Osteoblast (primary cell): Measurements from ENCODE around the gene MARCHF2. TPM values are rescaled to one million over a fixed set of nuclear protein-coding genes. Genes with fewer than 3 reads are reported as not detected.

ENCODE experiments used
- DNase-seq: peaks from one replicate; pipeline ENCODE4 v3.0.0; 2011; ENCODE audit warnings: low spot score, mixed read lengths; ENCODE audit not compliant: insufficient read length; ENCODE audit errors: missing footprints
- H2AFZ ChIP-seq: 2 replicates; pipeline ENCODE4 v1.6.0; 2011; ENCODE audit warnings: mild to moderate bottlenecking, low read length
- H3K27ac ChIP-seq: 2 replicates; pipeline ENCODE4 v1.5.1; 2011; ENCODE audit warnings: mild to moderate bottlenecking, low read depth, low read length, moderate library complexity
- H3K27me3 ChIP-seq: 2 replicates; pipeline ENCODE4 v1.6.0; 2012; ENCODE audit warnings: mild to moderate bottlenecking, control low read depth, inconsistent platforms, low read length, moderate library complexity; ENCODE audit not compliant: insufficient read depth
- H3K36me3 ChIP-seq: 2 replicates; pipeline ENCODE4 v1.5.1; 2011; ENCODE audit warnings: mild to moderate bottlenecking, low read length, control low read depth, moderate library complexity; ENCODE audit not compliant: insufficient read depth
- H3K4me1 ChIP-seq: 2 replicates; pipeline ENCODE4 v1.5.1; 2011; ENCODE audit warnings: mild to moderate bottlenecking, low read length, control low read depth, moderate library complexity; ENCODE audit not compliant: insufficient read depth
- H3K4me2 ChIP-seq: 2 replicates; pipeline ENCODE4 v1.6.0; 2011; ENCODE audit warnings: mild to moderate bottlenecking, low read length; ENCODE audit not compliant: insufficient read depth
- H3K4me3 ChIP-seq: fragments of 200-600 bp; sonication (generic); 3 replicates; pipeline ENCODE4 v1.5.1; 2012; ENCODE audit warnings: mild to moderate bottlenecking, low read length, inconsistent platforms; ENCODE audit not compliant: insufficient read depth
- H3K79me2 ChIP-seq: 2 replicates; pipeline ENCODE4 v1.6.0; 2012; ENCODE audit warnings: mild to moderate bottlenecking, low read length, control low read depth, inconsistent platforms; ENCODE audit not compliant: insufficient read depth
- H3K9me3 ChIP-seq: 2 replicates; pipeline ENCODE4 v1.5.1; 2011; ENCODE audit warnings: low read depth, low read length, control low read depth
- H4K20me1 ChIP-seq: 2 replicates; pipeline ENCODE4 v1.6.0; 2012; ENCODE audit warnings: mild to moderate bottlenecking, low read length, control low read depth; ENCODE audit not compliant: insufficient read depth
- total RNA-seq: library from RNA; depleted of rRNA; stranded (reverse); fragments of >200 nt; gene quantifications from 2 replicates; pipeline ENCODE4 v1.2.3, GENCODE V29; 2012
- TF ChIP-seq, protein P1 (sequence below): IDR thresholded peaks from 2 replicates; pipeline ENCODE4 v1.5.1; 2011; ENCODE audit warnings: mild to moderate bottlenecking, low read depth, low read length, moderate library complexity; ENCODE audit errors: extremely low read depth

Gene MARCHF2
- total RNA-seq, 1 donor = 69.8 TPM

DNA sequence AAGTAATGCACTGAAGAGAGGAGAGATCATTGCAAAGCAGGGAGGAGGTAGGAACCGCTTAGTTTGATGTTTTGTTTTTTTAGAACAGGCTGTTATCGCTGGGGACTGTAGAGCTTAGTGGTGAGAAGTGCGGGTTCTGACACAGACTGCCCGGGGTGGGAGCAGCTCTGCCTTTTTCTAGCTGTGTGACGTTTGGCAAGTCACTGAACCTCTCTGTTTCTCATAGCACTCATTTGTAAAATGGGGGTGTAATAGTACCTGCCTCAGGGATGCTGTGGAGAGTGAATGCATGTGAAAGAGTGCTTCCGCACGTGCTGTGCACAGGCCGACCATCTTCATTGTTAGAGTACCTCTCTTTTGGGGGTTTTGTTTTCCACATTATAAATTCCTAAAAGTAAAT, 70.1 kb downstream of the MARCHF2 start:
- DNase-seq = no peak
- Histone ChIP-seq H3K9me3 (no peaks in the 10 kb centered on the region), H3K27me3 (no peaks in the 10 kb centered on the region), H3K4me2 (no peak overlapping the region), H3K79me2 (peaks cover 68% of the 10 kb centered on the region), H3K4me1 (no peaks in the 10 kb centered on the region), H3K27ac (no peak overlapping the region), H3K36me3 (peaks cover 71% of the 10 kb centered on the region), H3K4me3 (no peak overlapping the region), H2AFZ (no peak overlapping the region), H4K20me1 (peaks cover 47% of the 10 kb centered on the region)
- TF ChIP-seq, protein P1, sequence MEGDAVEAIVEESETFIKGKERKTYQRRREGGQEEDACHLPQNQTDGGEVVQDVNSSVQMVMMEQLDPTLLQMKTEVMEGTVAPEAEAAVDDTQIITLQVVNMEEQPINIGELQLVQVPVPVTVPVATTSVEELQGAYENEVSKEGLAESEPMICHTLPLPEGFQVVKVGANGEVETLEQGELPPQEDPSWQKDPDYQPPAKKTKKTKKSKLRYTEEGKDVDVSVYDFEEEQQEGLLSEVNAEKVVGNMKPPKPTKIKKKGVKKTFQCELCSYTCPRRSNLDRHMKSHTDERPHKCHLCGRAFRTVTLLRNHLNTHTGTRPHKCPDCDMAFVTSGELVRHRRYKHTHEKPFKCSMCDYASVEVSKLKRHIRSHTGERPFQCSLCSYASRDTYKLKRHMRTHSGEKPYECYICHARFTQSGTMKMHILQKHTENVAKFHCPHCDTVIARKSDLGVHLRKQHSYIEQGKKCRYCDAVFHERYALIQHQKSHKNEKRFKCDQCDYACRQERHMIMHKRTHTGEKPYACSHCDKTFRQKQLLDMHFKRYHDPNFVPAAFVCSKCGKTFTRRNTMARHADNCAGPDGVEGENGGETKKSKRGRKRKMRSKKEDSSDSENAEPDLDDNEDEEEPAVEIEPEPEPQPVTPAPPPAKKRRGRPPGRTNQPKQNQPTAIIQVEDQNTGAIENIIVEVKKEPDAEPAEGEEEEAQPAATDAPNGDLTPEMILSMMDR = no peak

DNA sequence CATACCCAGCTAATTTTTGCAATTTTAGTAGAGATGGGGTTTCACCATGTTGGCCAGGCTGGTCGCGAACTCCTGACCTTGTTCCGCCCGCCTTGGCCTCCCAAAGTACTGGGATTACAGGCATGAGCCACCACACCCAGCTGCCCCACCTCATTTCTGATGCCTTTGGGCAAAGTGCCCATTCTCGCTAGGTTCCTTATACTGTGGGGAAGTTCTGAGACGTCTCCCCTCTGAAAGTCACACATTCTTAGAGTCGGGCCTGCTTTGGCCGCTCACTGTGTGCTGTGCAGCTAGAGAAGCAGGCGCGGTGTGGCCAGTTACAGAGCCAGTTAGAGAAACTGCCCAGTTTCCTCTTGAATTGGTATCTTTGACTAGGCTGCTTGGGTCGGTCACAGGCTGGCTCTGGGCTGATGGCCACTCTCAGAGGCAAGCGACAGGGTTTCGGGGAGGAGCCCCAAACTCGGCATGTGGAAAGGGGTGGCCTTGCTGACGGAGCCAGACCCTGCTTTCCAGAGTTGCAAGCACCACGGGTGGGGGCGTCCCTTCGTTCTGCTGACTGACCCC, 71.3 kb downstream of the MARCHF2 start:
- Histone ChIP-seq H3K4me2 (no peak overlapping the region), H3K9me3 (no peaks in the 10 kb centered on the region), H2AFZ (no peak overlapping the region), H3K27me3 (no peaks in the 10 kb centered on the region), H3K4me3 (no peak overlapping the region), H3K4me1 (no peaks in the 10 kb centered on the region), H3K27ac (no peak overlapping the region), H4K20me1 (peaks cover 48% of the 10 kb centered on the region), H3K36me3 (peaks cover 73% of the 10 kb centered on the region), H3K79me2 (peaks cover 57% of the 10 kb centered on the region)
- TF ChIP-seq, protein P1 = no peak
- DNase-seq = no peak

DNA sequence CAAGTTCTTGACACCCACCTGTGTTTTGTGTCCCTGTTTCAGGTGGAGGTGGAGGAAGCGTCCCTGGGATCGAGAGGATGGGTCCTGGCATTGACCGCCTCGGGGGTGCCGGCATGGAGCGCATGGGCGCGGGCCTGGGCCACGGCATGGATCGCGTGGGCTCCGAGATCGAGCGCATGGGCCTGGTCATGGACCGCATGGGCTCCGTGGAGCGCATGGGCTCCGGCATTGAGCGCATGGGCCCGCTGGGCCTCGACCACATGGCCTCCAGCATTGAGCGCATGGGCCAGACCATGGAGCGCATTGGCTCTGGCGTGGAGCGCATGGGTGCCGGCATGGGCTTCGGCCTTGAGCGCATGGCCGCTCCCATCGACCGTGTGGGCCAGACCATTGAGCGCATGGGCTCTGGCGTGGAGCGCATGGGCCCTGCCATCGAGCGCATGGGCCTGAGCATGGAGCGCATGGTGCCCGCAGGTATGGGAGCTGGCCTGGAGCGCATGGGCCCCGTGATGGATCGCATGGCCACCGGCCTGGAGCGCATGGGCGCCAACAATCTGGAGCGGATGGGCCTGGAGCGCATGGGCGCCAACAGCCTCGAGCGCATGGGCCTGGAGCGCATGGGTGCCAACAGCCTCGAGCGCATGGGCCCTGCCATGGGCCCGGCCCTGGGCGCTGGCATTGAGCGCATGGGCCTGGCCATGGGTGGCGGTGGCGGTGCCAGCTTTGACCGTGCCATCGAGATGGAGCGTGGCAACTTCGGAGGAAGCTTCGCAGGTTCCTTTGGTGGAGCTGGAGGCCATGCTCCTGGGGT, 72.7 kb downstream of the MARCHF2 start:
- Histone ChIP-seq H3K4me3 (no peak overlapping the region), H4K20me1 (peaks cover 41% of the 10 kb centered on the region), H3K27me3 (no peaks in the 10 kb centered on the region), H3K4me2 (no peak overlapping the region), H2AFZ (no peak overlapping the region), H3K27ac (no peak overlapping the region), H3K4me1 (no peaks in the 10 kb centered on the region), H3K79me2 (peaks cover 45% of the 10 kb centered on the region), H3K9me3 (no peaks in the 10 kb centered on the region), H3K36me3 (peaks cover 70% of the 10 kb centered on the region)
- TF ChIP-seq, protein P1 = no peak
- DNase-seq = no peak

DNA sequence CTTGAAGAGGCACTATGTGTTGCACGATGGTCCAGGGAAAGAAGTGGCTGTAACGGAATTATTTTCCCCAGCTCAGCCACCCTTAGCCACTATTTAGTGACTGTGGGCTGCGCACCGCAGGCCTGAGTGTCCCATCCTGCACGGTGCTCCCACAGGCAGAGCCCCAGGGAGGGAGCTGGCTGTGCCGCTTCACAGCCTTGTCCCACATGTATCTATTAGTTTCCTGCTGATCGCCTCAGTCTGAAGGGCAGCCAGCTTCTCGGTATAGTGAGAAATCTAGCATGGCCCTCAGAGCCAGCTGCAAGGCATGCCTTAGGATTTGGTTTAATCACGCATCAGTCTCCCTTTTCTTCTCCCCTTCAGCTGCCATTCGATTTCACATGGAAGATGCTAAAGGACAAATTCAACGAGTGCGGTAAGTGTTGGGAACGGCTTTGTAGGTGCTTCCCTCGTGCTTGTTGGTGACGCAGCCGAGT, 73.6 kb downstream of the MARCHF2 start:
- H2AFZ ChIP-seq = no peak overlapping the region
- peaks cover 68% of the 10 kb centered on the region for H3K36me3 ChIP-seq
- H3K4me2 ChIP-seq = no peak overlapping the region
- H3K79me2 ChIP-seq = peaks cover 36% of the 10 kb centered on the region
- no peak overlapping the region for H3K4me3 ChIP-seq
- H3K27ac ChIP-seq = no peak overlapping the region
- H3K4me1 ChIP-seq = no peaks in the 10 kb centered on the region
- no peaks in the 10 kb centered on the region for H3K27me3 ChIP-seq
- no peak for DNase-seq
- H3K9me3 ChIP-seq = no peaks in the 10 kb centered on the region
- TF ChIP-seq, protein P1 = no peak
- H4K20me1 ChIP-seq = peaks cover 32% of the 10 kb centered on the region
